Brain microvascular endothelial cell (primary cell): ENCODE data around the gene MSI2.

ENCODE experiments used
- DNase-seq: peaks from one replicate; pipeline ENCODE4 v3.0.0-alpha.2; 2020
- H3K27ac ChIP-seq: fragments of 250-450 bp; sonication (Bioruptor Pico); 2 replicates; pipeline ENCODE4 v1.5.1; 2020; ENCODE audit warnings: mild to moderate bottlenecking, moderate library complexity
- H3K27me3 ChIP-seq: fragments of 250-450 bp; sonication (Bioruptor Pico); replicated peaks from 2 replicates; pipeline ENCODE4 v1.5.1; 2020; ENCODE audit warnings: mild to moderate bottlenecking
- H3K36me3 ChIP-seq: fragments of 250-450 bp; sonication (Bioruptor Pico); replicated peaks from 2 replicates; pipeline ENCODE4 v1.5.1; 2020; ENCODE audit warnings: mild to moderate bottlenecking
- H3K4me3 ChIP-seq: 2 replicates; pipeline ENCODE4 v1.5.1; 2011; ENCODE audit warnings: low read depth, mild to moderate bottlenecking, control low read depth, low read length, moderate library complexity
- CTCF ChIP-seq: IDR thresholded peaks from 2 replicates; pipeline ENCODE4 v1.5.1; 2011; ENCODE audit warnings: low read depth, mild to moderate bottlenecking, moderate library complexity, low read length, control low read depth, inconsistent platforms; ENCODE audit errors: missing control alignments
- in situ Hi-C: cut with HindIII; loops from 2 replicates; pipeline ENCODE4 v1.10.0; 2017; ENCODE audit warnings: low sequenced_read_pairs, low pct_ligation_motif_present

MSI2 gene

GRCh38 chr17:57604771-57605674, 348.7 kb downstream of the MSI2 start:
- H3K36me3 ChIP-seq, result no peaks in the 10 kb centered on the region
- TF ChIP-seq CTCF, result no peak
- DNase-seq, result no peak
- H3K27ac ChIP-seq, result no peak overlapping the region
- in situ Hi-C loops, result no loop called here
- H3K4me3 ChIP-seq, result no peak overlapping the region
- H3K27me3 ChIP-seq, result no peaks in the 10 kb centered on the region

- no peak for TF ChIP-seq CTCF
- Histone ChIP-seq H3K27me3 (no peaks in the 10 kb centered on the region), H3K4me3 (no peak overlapping the region), H3K36me3 (no peaks in the 10 kb centered on the region), H3K27ac (no peak overlapping the region)
- in situ Hi-C loops, result no loop called here
- peak; percentile 45 for DNase-seq
Measured at GRCh38 chr17:57605675-57606105, 349.4 kb downstream of the MSI2 start.

GRCh38 chr17:57606111-57606875, 350.0 kb downstream of the MSI2 start:
- Histone ChIP-seq H3K27me3 (no peaks in the 10 kb centered on the region), H3K36me3 (no peaks in the 10 kb centered on the region), H3K27ac (no peak overlapping the region), H3K4me3 (no peak overlapping the region)
- TF ChIP-seq CTCF, result no peak
- no peak for DNase-seq
- in situ Hi-C loops, result no loop called here

GRCh38 chr17:57607553-57608120, 351.3 kb downstream of the MSI2 start:
- DNase-seq, result no peak
- H3K27ac ChIP-seq, result no peak overlapping the region
- in situ Hi-C loops, result no loop called here
- no peak overlapping the region for H3K4me3 ChIP-seq
- no peaks in the 10 kb centered on the region for H3K27me3 ChIP-seq
- TF ChIP-seq CTCF, result no peak
- no peaks in the 10 kb centered on the region for H3K36me3 ChIP-seq

GRCh38 chr17:57608369-57609124, 352.2 kb downstream of the MSI2 start:
- no peaks in the 10 kb centered on the region for H3K27me3 ChIP-seq
- H3K4me3 ChIP-seq, result no peak overlapping the region
- DNase-seq, result no peak
- no peak for TF ChIP-seq CTCF
- in situ Hi-C loops, result no loop called here
- no peak overlapping the region for H3K27ac ChIP-seq
- no peaks in the 10 kb centered on the region for H3K36me3 ChIP-seq
